Naive B cell (primary cell): ENCODE results near the gene OLFM3. TPM values are rescaled to one million over a fixed set of nuclear protein-coding genes. Genes with fewer than 3 reads are reported as not detected.

Experiments used
- ATAC-seq, 2 donors: fragments of 150-1000 bp; cut with Tn5 transposase; 2 replicates each; pipeline ENCODE4 v1.10.0; 2021; ENCODE audit warnings: low read depth in 2 of 2, mild to moderate bottlenecking in 2 of 2, moderate library complexity in 2 of 2
- DNase-seq: peaks from one replicate; pipeline ENCODE4 v3.0.0; 2022
- H3K27ac Mint-ChIP-seq, 6 donors: one replicate each; pipeline ENCODE4 v1.8.0; 2020 to 2022; ENCODE audit warnings: mild to moderate bottlenecking in 6 of 6, mixed read lengths in 6 of 6, moderate library complexity in 5 of 6, inconsistent platforms in 2 of 6
- H3K27me3 Mint-ChIP-seq, 3 donors: one replicate each; pipeline ENCODE4 v1.8.0; 2021 to 2022; ENCODE audit warnings: mixed read lengths in 3 of 3, mild to moderate bottlenecking in 1 of 3
- H3K36me3 Mint-ChIP-seq, 2 donors: one replicate each; pipeline ENCODE4 v1.8.0; 2020 to 2022; ENCODE audit warnings: mixed read lengths in 2 of 2, inconsistent platforms in 1 of 2, mild to moderate bottlenecking in 1 of 2
- H3K4me1 Mint-ChIP-seq, 3 donors: one replicate each; pipeline ENCODE4 v1.8.0; 2020 to 2022; ENCODE audit warnings: mixed read lengths in 3 of 3, inconsistent platforms in 1 of 3, mild to moderate bottlenecking in 1 of 3, moderate library complexity in 1 of 3
- H3K4me3 Mint-ChIP-seq, 8 donors: one replicate each; pipeline ENCODE4 v1.8.0; 2020 to 2022; ENCODE audit warnings: mild to moderate bottlenecking in 8 of 8, mixed read lengths in 8 of 8, moderate library complexity in 8 of 8, inconsistent platforms in 2 of 8
- H3K9me3 Mint-ChIP-seq, 7 donors: one replicate each; pipeline ENCODE4 v1.8.0; 2020 to 2022; ENCODE audit warnings: mixed read lengths in 7 of 7, mild to moderate bottlenecking in 5 of 7, inconsistent platforms in 2 of 7, moderate library complexity in 1 of 7
- polyA plus RNA-seq, 6 donors: library from polyadenylated mRNA; unstranded; fragments of 300-500 nt; fragmentation: Illumina TruSeq; gene quantifications; one replicate each; pipeline ENCODE4 v1.2.3, GENCODE V29; 2021; ENCODE audit warnings: low read depth in 6 of 6

The OLFM3 gene
- polyA plus RNA-seq, 6 donors from 2014 or later: not detected

DNA sequence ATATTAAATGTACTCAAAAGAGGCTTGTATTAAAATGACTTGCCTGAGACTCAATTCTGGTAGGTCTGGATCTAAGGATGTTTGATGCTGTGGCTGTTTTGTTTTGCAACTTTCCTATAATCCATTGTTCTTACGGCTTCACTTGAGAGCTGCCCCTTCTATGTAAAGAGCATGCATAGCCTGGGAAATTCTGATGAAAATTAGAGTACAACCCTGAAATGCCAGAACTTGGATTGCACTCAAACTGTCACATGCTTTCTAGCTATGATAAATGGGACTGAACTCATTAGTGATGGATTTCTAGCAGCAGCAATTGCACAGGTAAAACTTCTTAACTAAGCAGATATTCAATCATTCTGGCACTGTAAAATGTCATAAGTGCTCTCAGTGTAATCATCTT is 67.9 kb downstream of the OLFM3 start:
- no peak for ATAC-seq

DNA sequence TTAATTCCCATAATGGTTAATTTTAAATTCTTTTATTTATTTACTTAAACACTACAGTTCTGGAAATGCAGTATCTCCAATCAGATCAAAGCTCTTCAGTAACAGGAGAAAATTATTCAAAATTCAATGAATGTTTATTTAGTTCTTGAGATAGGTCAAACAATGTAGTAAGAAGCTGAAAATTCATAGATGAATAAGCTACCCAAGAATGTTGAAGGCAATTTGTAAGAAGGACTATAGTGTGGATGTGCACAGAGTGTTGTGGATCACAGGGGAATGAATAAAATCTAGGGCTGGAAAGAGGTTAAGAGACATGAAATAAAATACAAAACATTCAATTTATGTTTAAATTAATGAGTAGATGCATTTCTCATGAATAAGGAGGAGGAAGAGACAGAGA is 72.0 kb downstream of the OLFM3 start:
- Mint-ChIP-seq H3K9me3 (no peaks in the 10 kb centered on the region), H3K27me3 (no peaks in the 10 kb centered on the region), H3K36me3 (no peaks in the 10 kb centered on the region), H3K27ac (no peak overlapping the region), H3K4me1 (no peaks in the 10 kb centered on the region), H3K4me3 (no peak overlapping the region)
- no peak for ATAC-seq
- no peak for DNase-seq

More for the DNA sequence above, 67.9 kb downstream of the OLFM3 start:
- no peaks in the 10 kb centered on the region for H3K36me3 Mint-ChIP-seq
- no peak overlapping the region for H3K27ac Mint-ChIP-seq
- H3K27me3 Mint-ChIP-seq: peaks cover 0 to 7% (median 4%) of the 10 kb centered on the region in 3 donors
- peaks cover 0 to 7% (median 0%) of the 10 kb centered on the region in 7 donors for H3K9me3 Mint-ChIP-seq
- no peak overlapping the region for H3K4me3 Mint-ChIP-seq
- DNase-seq: no peak
- H3K4me1 Mint-ChIP-seq: no peaks in the 10 kb centered on the region

DNA sequence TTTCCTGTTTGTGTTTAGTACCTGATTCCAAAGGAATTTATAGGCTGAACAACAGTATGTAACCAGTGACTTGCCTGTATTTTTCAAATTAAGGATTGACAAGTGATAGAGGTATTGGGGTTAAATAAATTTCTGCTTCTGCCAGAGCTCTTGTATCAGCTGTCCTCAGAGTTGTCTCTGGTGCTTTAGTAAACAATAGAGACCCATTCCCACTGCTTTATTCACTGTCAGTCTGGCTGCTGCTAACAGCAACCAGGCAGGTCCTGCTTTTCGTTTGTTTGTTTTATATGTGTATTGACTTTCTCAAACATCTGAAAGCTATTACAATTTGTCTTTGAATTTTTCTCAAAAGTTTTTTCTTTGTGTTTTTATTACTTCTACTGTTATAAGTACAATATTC is 76.1 kb downstream of the OLFM3 start:
- H3K9me3 Mint-ChIP-seq: no peaks in the 10 kb centered on the region
- ATAC-seq (no peak), DNase-seq (no peak)
- no peak overlapping the region for H3K4me3 Mint-ChIP-seq
- no peaks in the 10 kb centered on the region for H3K27me3 Mint-ChIP-seq
- no peak overlapping the region for H3K27ac Mint-ChIP-seq
- no peaks in the 10 kb centered on the region for H3K36me3 Mint-ChIP-seq
- H3K4me1 Mint-ChIP-seq: no peaks in the 10 kb centered on the region

DNA sequence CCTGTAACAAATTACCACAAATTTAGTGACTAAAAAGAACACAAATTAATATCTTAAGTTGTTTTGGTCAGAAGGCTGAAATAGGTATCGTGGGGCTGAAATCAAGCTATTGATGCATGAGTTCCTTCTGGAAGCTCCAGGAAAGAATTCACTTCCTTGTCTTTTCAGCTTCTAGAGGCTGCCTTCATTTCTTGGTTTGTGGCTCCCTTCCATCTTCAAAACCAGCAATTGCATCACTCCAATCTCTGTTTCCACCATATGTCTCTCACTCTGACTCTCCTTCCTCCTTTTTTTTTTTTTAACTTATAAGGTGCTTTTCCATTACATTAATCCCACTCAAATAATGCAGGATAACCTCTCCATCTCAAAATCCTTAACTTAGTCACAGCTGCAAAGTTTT is 78.4 kb downstream of the OLFM3 start:
- no peak for DNase-seq
- H3K4me3 Mint-ChIP-seq: no peak overlapping the region
- no peaks in the 10 kb centered on the region for H3K4me1 Mint-ChIP-seq
- ATAC-seq: no peak
- H3K36me3 Mint-ChIP-seq: no peaks in the 10 kb centered on the region
- H3K27me3 Mint-ChIP-seq: no peaks in the 10 kb centered on the region
- no peaks in the 10 kb centered on the region for H3K9me3 Mint-ChIP-seq
- no peak overlapping the region for H3K27ac Mint-ChIP-seq

DNA sequence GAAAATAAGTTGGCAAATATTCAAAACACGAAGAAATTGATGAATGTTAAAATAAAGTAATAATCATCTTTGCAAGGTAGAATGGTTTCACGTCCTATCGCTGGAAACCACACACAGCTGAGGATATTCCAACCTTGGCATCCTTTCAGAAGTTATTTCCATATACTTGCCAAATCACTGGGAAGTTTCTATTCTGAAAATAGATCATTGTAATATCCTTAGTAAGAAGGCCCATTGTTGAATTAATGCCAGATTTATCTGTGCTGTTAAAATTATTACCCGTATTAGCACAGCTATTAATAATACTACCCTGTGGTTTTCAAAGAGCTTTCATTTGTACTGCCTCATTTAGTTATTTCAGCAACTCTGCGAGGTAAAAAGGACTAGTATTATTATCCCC is 81.1 kb downstream of the OLFM3 start:
- Mint-ChIP-seq H3K4me3 (no peak overlapping the region), H3K27me3 (no peaks in the 10 kb centered on the region), H3K27ac (no peak overlapping the region), H3K4me1 (no peaks in the 10 kb centered on the region), H3K36me3 (no peaks in the 10 kb centered on the region), H3K9me3 (no peaks in the 10 kb centered on the region)
- DNase-seq: no peak
- no peak for ATAC-seq

DNA sequence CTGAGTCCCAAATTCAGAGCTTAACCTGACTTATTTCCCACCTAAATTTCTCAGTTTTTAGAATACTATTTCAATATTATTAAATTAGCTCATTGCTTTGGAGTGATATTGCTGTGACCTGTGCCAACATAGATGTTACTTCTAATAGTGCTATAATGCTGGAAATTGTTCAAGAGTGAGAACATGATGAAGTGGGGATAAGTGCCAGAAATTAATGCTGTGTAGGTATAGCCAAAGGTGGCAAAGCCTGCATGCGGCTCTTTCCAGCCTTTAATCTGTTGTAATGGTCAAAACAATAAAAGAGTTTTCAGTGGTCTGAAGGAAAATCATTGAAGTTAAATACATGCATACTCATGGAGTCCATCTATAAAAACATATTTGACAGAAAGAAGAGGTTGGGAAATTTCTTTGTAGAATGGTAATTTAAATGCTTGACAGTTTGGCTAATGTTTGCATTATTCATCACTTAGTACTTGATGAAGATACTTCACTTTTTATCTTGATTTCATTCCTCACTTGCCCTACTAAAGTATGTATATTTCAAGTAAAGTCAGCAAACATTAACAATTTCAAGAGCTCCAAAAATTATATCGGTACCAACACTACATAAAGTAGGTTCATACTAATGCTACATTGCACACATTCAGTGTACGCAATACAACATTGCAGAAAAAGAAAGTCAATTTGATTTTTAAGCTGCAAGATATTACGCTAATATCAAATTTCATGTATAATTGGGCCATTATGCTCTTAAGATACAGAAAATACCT is 82.1 kb downstream of the OLFM3 start:
- Mint-ChIP-seq H3K27me3 (no peaks in the 10 kb centered on the region), H3K36me3 (no peaks in the 10 kb centered on the region), H3K4me3 (no peak overlapping the region), H3K4me1 (no peaks in the 10 kb centered on the region), H3K27ac (no peak overlapping the region), H3K9me3 (peaks cover 0 to 1% (median 0%) of the 10 kb centered on the region in 7 donors)
- DNase-seq (no peak), ATAC-seq (no peak)

DNA sequence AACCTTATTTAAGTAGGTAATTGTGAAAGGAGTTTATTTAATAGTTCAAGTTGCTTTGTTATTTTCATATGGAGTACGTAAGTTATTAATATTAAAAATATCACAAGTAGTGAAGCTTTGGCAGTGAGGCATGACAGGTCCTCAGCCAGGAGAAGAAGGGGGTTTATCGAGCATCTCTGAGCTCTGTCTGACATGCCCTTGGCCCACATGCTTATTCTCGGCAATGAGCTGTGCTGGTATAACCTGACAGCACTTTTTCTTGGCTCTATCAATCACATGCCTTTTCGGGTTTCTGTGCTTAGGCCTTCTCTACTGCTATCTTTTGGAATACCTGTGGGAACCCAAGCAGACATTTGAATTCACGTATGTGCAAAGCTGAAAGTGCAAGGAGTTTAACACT is 84.8 kb downstream of the OLFM3 start:
- H3K4me1 Mint-ChIP-seq: no peaks in the 10 kb centered on the region
- DNase-seq (no peak), ATAC-seq (no peak)
- no peaks in the 10 kb centered on the region for H3K27me3 Mint-ChIP-seq
- no peak overlapping the region for H3K27ac Mint-ChIP-seq
- H3K9me3 Mint-ChIP-seq: peaks cover 0 to 1% (median 0%) of the 10 kb centered on the region in 7 donors
- no peaks in the 10 kb centered on the region for H3K36me3 Mint-ChIP-seq
- H3K4me3 Mint-ChIP-seq: no peak overlapping the region

DNA sequence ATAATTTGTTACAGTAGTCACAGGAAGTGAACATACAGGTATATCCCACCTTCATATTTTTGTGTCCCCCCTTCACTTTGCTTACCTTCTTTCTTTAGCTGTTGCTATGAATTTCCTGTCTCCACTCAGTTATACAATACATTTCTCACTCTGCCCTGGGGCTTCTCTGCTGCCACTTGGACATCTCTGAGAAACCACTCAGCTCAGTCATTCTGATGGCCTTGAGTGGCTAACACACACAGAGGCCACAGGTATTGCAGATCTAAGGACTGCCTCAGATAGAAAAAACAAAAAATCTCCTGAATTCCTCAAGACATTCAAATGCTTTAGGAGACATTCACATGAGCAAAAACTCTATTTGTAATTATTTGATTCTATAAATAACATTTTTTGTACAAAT is 87.7 kb downstream of the OLFM3 start:
- no peaks in the 10 kb centered on the region for H3K27me3 Mint-ChIP-seq
- H3K4me3 Mint-ChIP-seq: no peak overlapping the region
- H3K4me1 Mint-ChIP-seq: no peaks in the 10 kb centered on the region
- H3K27ac Mint-ChIP-seq: no peak overlapping the region
- ATAC-seq: no peak
- H3K9me3 Mint-ChIP-seq: peaks cover 0 to 1% (median 0%) of the 10 kb centered on the region in 7 donors
- H3K36me3 Mint-ChIP-seq: no peaks in the 10 kb centered on the region
- DNase-seq: no peak

DNA sequence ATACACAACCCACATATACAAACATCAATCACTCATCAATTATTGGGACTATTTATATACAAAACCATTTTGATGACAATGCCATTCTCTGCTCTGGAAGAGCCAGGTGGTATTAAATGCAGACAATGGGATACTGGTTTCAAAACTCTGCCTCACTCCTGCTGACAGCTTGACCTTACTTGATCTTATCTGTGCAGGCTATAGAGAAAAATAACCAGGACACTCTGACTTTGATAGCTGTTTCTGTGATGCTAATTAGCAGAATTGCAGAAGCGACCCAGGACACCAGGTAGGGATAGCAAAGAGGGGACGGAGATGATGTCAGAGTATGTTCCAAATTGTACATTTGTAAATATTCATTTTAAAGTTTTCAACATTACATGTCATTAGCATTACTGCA is 89.5 kb downstream of the OLFM3 start:
- no peak overlapping the region for H3K27ac Mint-ChIP-seq
- peaks cover 0 to 1% (median 0%) of the 10 kb centered on the region in 7 donors for H3K9me3 Mint-ChIP-seq
- ATAC-seq (no peak), DNase-seq (no peak)
- H3K27me3 Mint-ChIP-seq: no peaks in the 10 kb centered on the region
- no peaks in the 10 kb centered on the region for H3K4me1 Mint-ChIP-seq
- no peak overlapping the region for H3K4me3 Mint-ChIP-seq
- no peaks in the 10 kb centered on the region for H3K36me3 Mint-ChIP-seq

DNA sequence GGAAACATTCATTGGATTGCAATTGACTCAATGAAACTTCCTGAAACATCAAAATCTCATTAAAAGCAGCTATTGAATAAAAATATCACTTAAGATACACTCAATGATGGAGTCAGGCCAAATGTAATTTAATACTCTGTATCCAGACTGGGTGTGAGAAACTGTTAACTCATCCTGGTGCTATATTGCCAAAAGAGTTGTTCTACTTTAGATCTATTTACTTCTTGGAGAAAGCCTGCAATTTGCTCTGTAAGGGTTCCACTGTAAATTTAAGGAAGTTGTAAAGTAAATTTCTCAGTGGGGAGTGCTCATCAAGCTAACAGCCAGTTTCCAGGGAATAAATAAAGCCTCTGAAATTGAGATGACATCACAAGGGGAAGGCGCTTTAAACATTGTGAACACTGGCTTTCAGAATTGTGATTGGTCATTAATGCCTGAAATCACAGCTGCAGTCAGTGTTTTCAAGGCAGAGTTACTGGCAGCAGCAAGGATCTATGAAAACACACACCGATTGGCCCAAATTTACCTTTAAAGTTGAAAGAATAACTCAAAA is 91.4 kb downstream of the OLFM3 start:
- Mint-ChIP-seq H3K4me1 (no peaks in the 10 kb centered on the region), H3K27me3 (no peaks in the 10 kb centered on the region), H3K9me3 (no peaks in the 10 kb centered on the region), H3K36me3 (no peaks in the 10 kb centered on the region), H3K27ac (no peak overlapping the region), H3K4me3 (no peak overlapping the region)
- DNase-seq (no peak), ATAC-seq (no peak)

DNA sequence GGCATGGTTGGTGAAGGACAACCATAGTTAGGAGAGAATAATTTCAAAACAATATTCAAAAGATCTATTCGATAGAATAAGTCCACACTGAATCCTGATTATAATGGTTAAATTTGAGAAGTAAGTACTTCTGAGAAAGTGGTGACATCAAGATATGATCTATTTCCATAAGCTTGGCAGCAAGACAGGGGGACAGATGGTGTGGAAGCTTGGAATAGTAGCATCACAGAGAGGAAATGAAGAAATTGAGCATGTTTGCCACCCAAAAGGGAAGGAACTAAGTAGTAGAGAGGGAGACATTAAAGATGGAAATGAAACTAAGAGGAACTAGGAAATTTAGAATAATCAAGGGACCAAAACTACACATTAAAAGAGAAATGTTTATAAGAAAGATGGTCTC is 94.5 kb downstream of the OLFM3 start:
- H3K27ac Mint-ChIP-seq: no peak overlapping the region
- H3K36me3 Mint-ChIP-seq: no peaks in the 10 kb centered on the region
- DNase-seq (no peak), ATAC-seq (no peak)
- H3K4me1 Mint-ChIP-seq: no peaks in the 10 kb centered on the region
- H3K9me3 Mint-ChIP-seq: no peaks in the 10 kb centered on the region
- no peak overlapping the region for H3K4me3 Mint-ChIP-seq
- H3K27me3 Mint-ChIP-seq: no peaks in the 10 kb centered on the region

DNA sequence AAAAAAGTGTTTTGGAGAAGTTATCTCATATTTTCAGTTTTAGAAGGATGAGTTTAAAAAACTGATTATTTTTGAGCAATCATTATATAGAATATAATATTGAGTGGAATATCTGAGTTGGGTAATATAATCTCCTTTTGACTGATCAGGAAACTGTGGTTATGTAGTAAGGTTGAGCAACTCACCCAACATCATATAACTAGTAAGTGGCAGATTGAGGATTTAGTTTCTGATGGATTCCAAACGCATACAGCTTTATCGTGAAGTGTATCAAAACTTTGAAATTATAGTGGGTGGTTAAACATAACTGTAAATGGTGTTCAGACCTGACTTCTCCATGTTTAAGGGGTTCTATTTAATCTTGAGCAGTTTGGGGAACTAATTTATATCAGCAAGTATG is 98.6 kb downstream of the OLFM3 start:
- Mint-ChIP-seq H3K36me3 (no peaks in the 10 kb centered on the region), H3K27ac (no peak overlapping the region), H3K27me3 (no peaks in the 10 kb centered on the region), H3K4me3 (no peak overlapping the region), H3K9me3 (no peaks in the 10 kb centered on the region), H3K4me1 (no peaks in the 10 kb centered on the region)
- DNase-seq (no peak), ATAC-seq (no peak)

DNA sequence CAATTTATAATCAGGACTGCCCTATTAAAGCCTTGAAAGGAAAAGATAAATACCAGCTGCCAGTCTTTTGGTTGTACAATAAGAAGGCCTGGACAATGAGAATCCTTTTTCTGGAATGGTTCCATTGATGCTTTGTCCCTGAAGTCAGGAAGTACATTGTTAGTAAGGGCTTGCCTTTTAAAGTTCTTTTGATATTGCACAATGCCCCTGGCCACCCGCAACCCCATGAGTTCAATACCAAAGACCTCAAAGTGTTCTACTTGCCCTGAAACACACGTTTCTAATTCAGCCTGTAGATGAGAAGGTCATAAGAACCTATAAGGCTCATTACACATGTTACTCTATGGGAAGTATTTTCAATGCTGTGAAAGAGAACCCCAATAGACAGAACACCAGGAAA is 112.1 kb downstream of the OLFM3 start:
- no peaks in the 10 kb centered on the region for H3K27me3 Mint-ChIP-seq
- DNase-seq (no peak), ATAC-seq (no peak)
- H3K4me1 Mint-ChIP-seq: no peaks in the 10 kb centered on the region
- H3K4me3 Mint-ChIP-seq: no peak overlapping the region
- H3K27ac Mint-ChIP-seq: no peak overlapping the region
- no peaks in the 10 kb centered on the region for H3K36me3 Mint-ChIP-seq
- peaks cover 0 to 5% (median 0%) of the 10 kb centered on the region in 7 donors for H3K9me3 Mint-ChIP-seq

DNA sequence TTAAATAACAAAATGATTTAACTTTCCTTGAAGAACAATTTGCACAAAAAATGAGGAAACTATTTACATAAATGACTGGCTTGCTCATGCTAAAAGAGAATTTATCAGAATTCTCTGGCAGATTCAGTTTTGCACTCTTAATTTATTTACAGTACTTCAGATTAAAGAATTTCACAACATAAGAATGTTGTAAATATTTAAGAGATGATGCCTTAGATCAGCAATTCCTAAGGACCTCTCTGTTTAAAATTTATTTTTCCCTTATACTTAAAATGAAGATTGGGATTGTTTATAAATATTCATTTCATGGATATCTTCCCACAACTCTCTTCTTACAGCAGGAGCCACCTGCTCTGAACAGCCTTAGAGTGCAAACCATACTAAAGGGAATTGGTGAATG is 120.8 kb downstream of the OLFM3 start:
- Mint-ChIP-seq H3K36me3 (no peaks in the 10 kb centered on the region), H3K4me1 (no peaks in the 10 kb centered on the region), H3K4me3 (no peak overlapping the region), H3K27me3 (no peaks in the 10 kb centered on the region), H3K27ac (no peak overlapping the region), H3K9me3 (no peaks in the 10 kb centered on the region)
- DNase-seq (no peak), ATAC-seq (no peak)
